Common myeloid progenitor, CD34-positive (primary cell): Measurements from ENCODE around the gene NBPF19. TPM values are rescaled to one million over a fixed set of nuclear protein-coding genes. Genes with fewer than 3 reads are reported as not detected.
"Not testable (repeated sequence)": the region's sequence is repeated elsewhere in the genome, so short reads cannot be mapped to it uniquely, and the experiment has no call there.

ENCODE experiments used
- CTCF ChIA-PET: fragments of 350-600 bp; sonication (Branson Sonifier 250); formaldehyde crosslinking; loops from one replicate; lab custom pipeline; 2021; ENCODE audit warnings: antibody characterized with exemption; lab: Charles Lee
- POLR2A ChIA-PET: fragments of 350-600 bp; sonication (Branson Sonifier 250); formaldehyde crosslinking; loops from one replicate; lab custom pipeline; 2021; ENCODE audit warnings: antibody characterized with exemption; lab: Charles Lee
- DNase-seq, 3 donors: peaks; one replicate each; pipeline versions ENCODE4 v3.0.0 to v3.0.0-alpha.2; 2013
- H3K27ac ChIP-seq, 2 experiments: 1 replicate in 1 of 2; 2 replicates in 1 of 2; pipeline ENCODE4 v1.7.0; 2013; ENCODE audit warnings: inconsistent platforms in 2 of 2, low read length in 2 of 2, mild to moderate bottlenecking in 2 of 2, low read depth in 1 of 2, moderate library complexity in 1 of 2; ENCODE audit not compliant: severe bottlenecking in 2 of 2, insufficient read depth in 1 of 2, poor library complexity in 1 of 2
- H3K27me3 ChIP-seq, 5 experiments: replicated peaks in 2 of 5; 1 replicate in 3 of 5; 2 replicates in 2 of 5; pipeline versions ENCODE4 v1.6.1 to v1.7.0; 2013; ENCODE audit warnings: low read length in 4 of 5, mild to moderate bottlenecking in 2 of 5, moderate library complexity in 2 of 5, inconsistent platforms in 1 of 5; ENCODE audit not compliant: insufficient read depth in 5 of 5, control insufficient read depth in 4 of 5
- H3K36me3 ChIP-seq, 4 experiments: 1 replicate in 2 of 4; 2 replicates in 2 of 4; pipeline versions ENCODE4 v1.6.1 to v1.7.0; 2013; ENCODE audit warnings: low read length in 3 of 4, control low read depth in 1 of 4, mild to moderate bottlenecking in 1 of 4; ENCODE audit not compliant: control insufficient read depth in 4 of 4, insufficient read depth in 4 of 4
- H3K4me1 ChIP-seq, 4 experiments: 1 replicate in 3 of 4; 2 replicates in 1 of 4; pipeline versions ENCODE4 v1.6.1 to v1.7.1; 2013; ENCODE audit warnings: low read length in 3 of 4, mild to moderate bottlenecking in 3 of 4, control low read depth in 1 of 4, inconsistent platforms in 1 of 4, moderate library complexity in 1 of 4; ENCODE audit not compliant: control insufficient read depth in 4 of 4, insufficient read depth in 4 of 4; ENCODE audit errors: control extremely low read depth in 1 of 4
- H3K4me3 ChIP-seq, 7 experiments: 1 replicate in 4 of 7; 2 replicates in 3 of 7; pipeline versions ENCODE4 v1.5.1 to v1.7.0; 2013; ENCODE audit warnings: mild to moderate bottlenecking in 7 of 7, low read length in 6 of 7, moderate library complexity in 6 of 7, inconsistent platforms in 2 of 7, low read depth in 2 of 7, control low read depth in 1 of 7; ENCODE audit not compliant: insufficient read depth in 4 of 7, control insufficient read depth in 1 of 7; ENCODE audit errors: extremely low read depth in 1 of 7
- H3K9me3 ChIP-seq, 5 experiments: 1 replicate in 4 of 5; 2 replicates in 1 of 5; pipeline versions ENCODE4 v1.6.1 to v1.7.1; 2013; ENCODE audit warnings: low read length in 4 of 5, mild to moderate bottlenecking in 2 of 5, inconsistent platforms in 1 of 5, low read depth in 1 of 5, moderate library complexity in 1 of 5; ENCODE audit not compliant: control insufficient read depth in 4 of 5, insufficient read depth in 2 of 5; ENCODE audit errors: control extremely low read depth in 1 of 5
- WGBS: methylation state at CpG from one replicate; pipeline ENCODE4 v1.1.5; 2013; ENCODE audit not compliant: insufficient coverage; 5-methylcytosine and 5-hydroxymethylcytosine counted together
- polyA plus RNA-seq: library from polyadenylated mRNA; unstranded; fragments of 120-200 nt; gene quantifications from one replicate; pipeline ENCODE4 v1.2.1, GENCODE V29; 2013

Gene NBPF19
- 21.6 TPM for polyA plus RNA-seq

- H3K36me3 ChIP-seq, H3K4me3 ChIP-seq, POLR2A ChIA-PET, CTCF ChIA-PET, H3K4me1 ChIP-seq, H3K27ac ChIP-seq, H3K27me3 ChIP-seq, H3K9me3 ChIP-seq, DNase-seq: not testable (repeated sequence)
- no CpG with 5 or more reads among the region's 2 CpGs for WGBS
Measured at GRCh38 chr1:149474745-149475144, at the start of gene NBPF19. NBPF19 (plus strand) TSS chr1:149475045; CDS start chr1:149475933, 888 bp downstream.

- POLR2A ChIA-PET, H3K4me3 ChIP-seq, H3K36me3 ChIP-seq, H3K4me1 ChIP-seq, CTCF ChIA-PET, H3K27me3 ChIP-seq, DNase-seq, H3K27ac ChIP-seq, H3K9me3 ChIP-seq: not testable (repeated sequence)
- no CpG with 5 or more reads among the region's 3 CpGs for WGBS
Measured at GRCh38 chr1:149428317-149428716, 46.5 kb upstream of the NBPF19 start.

DNA sequence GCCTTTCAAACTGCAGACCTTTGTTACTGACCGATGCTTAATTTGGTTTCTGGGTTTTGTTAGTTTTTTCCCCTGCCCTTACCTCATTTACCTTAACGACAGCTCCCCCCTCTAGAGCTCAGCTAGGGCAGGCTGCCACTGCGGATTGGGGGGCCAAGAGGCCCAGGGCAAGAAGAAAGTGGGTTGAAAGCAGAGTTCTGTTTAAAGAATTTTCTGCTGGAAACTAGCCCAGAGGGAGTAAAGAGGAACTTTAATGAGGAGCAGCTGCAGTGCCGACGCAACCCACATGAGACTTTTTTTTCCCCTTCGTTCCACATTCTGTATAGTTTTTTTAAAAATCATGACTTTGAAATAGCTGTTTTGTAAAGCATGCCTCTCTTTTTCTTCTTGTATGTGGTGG lies 29.4 kb upstream of the NBPF19 start:
- CTCF ChIA-PET, H3K27ac ChIP-seq, H3K36me3 ChIP-seq, H3K4me1 ChIP-seq, H3K9me3 ChIP-seq, POLR2A ChIA-PET, H3K27me3 ChIP-seq: not testable (repeated sequence)
- peak overlapping the region in 2 of 7 experiments; percentile 15 to 39 for H3K4me3 ChIP-seq
- peak in 2 of 3 donors; percentile 56 to 58 for DNase-seq
- no CpG with 5 or more reads among the region's 6 CpGs for WGBS

DNA sequence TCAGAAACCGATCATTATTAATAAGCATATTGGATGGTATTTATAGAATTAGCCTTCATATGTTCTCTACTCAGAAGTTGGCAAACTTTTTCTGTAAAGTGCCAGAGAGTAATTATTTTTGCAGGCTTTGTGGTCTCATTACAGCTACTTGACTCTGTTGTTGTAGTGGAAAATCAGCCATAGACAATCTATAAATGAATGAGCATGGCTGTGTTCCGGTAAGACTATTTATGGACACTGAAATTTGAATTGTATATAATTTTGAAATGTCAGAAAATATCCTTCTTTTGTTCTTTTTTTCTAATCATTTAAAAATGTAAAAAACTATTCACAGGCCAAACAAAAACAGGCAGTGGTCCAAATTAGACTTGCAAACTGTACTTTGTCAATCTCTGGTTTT lies 22.6 kb upstream of the NBPF19 start:
- H3K27me3 ChIP-seq, H3K36me3 ChIP-seq, H3K4me1 ChIP-seq, H3K9me3 ChIP-seq, H3K4me3 ChIP-seq, POLR2A ChIA-PET, DNase-seq, H3K27ac ChIP-seq, CTCF ChIA-PET: not testable (repeated sequence)
- WGBS, result no CpG with 5 or more reads among the region's 2 CpGs

DNA sequence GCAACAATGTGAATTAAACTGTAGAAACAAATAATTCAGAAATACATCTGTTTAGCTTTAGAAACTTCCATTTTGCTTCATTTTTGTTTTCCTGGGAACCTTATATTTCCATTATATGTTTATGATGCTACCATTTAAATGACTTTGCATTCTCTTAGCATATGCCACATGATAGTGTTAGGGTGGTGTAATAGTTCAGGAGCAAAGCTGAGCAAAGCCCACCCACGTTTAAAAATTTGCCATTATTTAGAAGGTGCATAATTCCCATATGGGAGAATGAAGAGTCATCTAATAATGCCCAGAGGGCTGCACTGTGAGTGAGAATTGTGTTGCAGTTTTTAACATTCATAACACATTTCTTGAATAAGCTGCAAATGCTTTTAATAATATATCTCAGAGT lies 22.2 kb upstream of the NBPF19 start:
- H3K36me3 ChIP-seq, H3K9me3 ChIP-seq, DNase-seq, H3K4me1 ChIP-seq, POLR2A ChIA-PET, H3K27ac ChIP-seq, H3K4me3 ChIP-seq, CTCF ChIA-PET, H3K27me3 ChIP-seq: not testable (repeated sequence)
- WGBS, result no CpG with 5 or more reads among the region's 1 CpG

DNA sequence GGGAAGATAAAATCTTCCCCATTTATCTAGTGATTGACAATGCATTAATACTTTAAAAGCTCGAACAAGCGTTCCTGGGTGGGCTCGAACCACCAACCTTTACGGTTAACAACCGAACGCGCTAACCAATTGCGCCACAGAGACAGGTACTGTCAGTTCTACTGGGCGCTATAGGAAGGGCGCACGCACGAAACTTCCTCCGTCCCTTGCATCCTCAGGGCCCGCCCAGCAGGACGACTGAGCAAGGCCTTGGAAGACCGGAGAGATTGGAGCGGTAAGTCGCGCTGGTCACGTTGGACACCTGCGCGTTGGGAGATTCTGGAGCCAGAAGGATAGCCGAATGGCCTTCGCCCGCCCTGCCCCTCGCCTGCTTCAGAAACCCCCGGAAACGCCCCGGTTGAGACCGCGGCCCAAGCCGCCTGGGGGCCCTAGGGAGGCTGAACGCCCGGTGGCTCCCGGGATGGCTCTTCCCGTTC lies 83.5 kb downstream of the NBPF19 start:
- H3K9me3 ChIP-seq, H3K27me3 ChIP-seq, H3K4me1 ChIP-seq, H3K36me3 ChIP-seq, CTCF ChIA-PET, H3K27ac ChIP-seq, POLR2A ChIA-PET: not testable (repeated sequence)
- 7% methylated on average over 3 of the region's 36 CpGs for WGBS
- DNase-seq, result peak; percentile 45 to 86 (median 85)
- H3K4me3 ChIP-seq, result peak overlapping the region in 6 of 7 experiments; percentile 32 to 73 (median 50)

DNA sequence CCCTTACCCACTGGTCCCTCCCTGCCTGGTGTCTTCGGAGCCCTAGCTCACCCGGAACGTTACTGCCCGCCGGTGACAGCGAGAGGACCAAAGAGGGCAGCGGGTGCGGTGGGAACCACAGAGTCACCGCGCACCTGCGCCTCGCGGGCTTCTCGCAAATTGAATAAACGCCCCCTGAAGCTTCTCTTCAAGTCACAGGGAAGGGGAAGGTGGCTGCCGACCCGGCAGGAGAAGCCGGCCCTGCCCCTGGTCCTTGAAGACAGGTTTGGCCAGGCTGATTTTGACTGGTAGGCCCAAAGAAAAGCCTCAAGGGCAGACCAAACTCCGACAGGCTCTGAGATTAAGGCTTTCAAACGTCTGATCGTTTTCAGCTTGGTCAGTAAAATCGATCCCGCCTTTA lies 87.0 kb downstream of the NBPF19 start:
- POLR2A ChIA-PET, DNase-seq, H3K4me1 ChIP-seq, CTCF ChIA-PET, H3K27ac ChIP-seq, H3K4me3 ChIP-seq, H3K9me3 ChIP-seq, H3K36me3 ChIP-seq, H3K27me3 ChIP-seq: not testable (repeated sequence)
- whole genome bisulfite sequencing, result no CpG with 5 or more reads among the region's 23 CpGs
